UCSD-AML1 (cell line): Measurements from ENCODE around the gene RPL36AL.

ENCODE experiments used
- DNase-seq: peaks from one replicate; lab custom pipeline; 2025; ENCODE audit not compliant: unreplicated experiment; lab: John Stamatoyannopoulos, UW

Gene RPL36AL

GRCh38 chr14:49581209-49582112, 39.0 kb downstream of the RPL36AL start:
- DNase-seq: no peak

- no peak for DNase-seq
These were observed 40.6 kb downstream of the RPL36AL start for GRCh38 chr14:49579841-49580240.

- no peak for DNase-seq
These were observed 42.3 kb downstream of the RPL36AL start for GRCh38 chr14:49578141-49578540.

GRCh38 chr14:49574038-49574437, 46.4 kb downstream of the RPL36AL start:
- DNase-seq: no peak

GRCh38 chr14:49569281-49569680, 51.1 kb downstream of the RPL36AL start:
- no peak for DNase-seq
